ENCODE measurements around the gene OTOGL.

DNA sequence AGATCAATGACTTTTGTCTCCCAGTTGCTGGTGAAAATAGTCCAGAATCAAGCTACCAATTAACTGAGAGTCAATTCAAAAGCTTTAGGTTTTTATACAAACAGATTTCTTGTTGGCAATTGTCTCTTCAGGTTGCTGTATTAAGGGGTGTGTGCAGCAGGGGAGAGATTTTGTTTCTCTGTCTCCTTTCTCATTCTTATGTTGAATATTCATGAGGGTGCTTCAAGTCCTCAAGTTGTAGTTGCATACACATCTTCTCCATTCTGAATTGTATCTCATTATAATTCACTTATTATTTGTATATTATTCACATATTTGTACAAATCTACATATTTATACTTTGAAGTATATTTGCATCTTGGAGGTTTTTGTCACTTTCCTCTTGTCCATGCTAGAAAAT, 218.0 kb downstream of the OTOGL start:
- TF ChIP-seq, protein P1, sequence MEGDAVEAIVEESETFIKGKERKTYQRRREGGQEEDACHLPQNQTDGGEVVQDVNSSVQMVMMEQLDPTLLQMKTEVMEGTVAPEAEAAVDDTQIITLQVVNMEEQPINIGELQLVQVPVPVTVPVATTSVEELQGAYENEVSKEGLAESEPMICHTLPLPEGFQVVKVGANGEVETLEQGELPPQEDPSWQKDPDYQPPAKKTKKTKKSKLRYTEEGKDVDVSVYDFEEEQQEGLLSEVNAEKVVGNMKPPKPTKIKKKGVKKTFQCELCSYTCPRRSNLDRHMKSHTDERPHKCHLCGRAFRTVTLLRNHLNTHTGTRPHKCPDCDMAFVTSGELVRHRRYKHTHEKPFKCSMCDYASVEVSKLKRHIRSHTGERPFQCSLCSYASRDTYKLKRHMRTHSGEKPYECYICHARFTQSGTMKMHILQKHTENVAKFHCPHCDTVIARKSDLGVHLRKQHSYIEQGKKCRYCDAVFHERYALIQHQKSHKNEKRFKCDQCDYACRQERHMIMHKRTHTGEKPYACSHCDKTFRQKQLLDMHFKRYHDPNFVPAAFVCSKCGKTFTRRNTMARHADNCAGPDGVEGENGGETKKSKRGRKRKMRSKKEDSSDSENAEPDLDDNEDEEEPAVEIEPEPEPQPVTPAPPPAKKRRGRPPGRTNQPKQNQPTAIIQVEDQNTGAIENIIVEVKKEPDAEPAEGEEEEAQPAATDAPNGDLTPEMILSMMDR (IDR thresholded peaks at IDR 0.05), result no peak
- no peak for TF ChIP-seq POLR2A (IDR thresholded peaks at IDR 0.05)
